Measurements from ENCODE around the gene CAPN8.

- TF ChIP-seq CTCF (IDR thresholded peaks at IDR 0.05) (no peak), POLR2A (IDR thresholded peaks at IDR 0.05) (no peak)
Measured at GRCh38 chr1:223525957-223526356, 139.5 kb downstream of the CAPN8 start.

Measured in thyroid gland (tissue), 4 donors.